ENCODE data around the gene TMEM106C. TPM values are rescaled to one million over a fixed set of nuclear protein-coding genes. Genes with fewer than 3 reads are reported as not detected.

Gene TMEM106C
- total and polyA plus RNA-seq, 2 of the 13 experiments (the other 11 are each of a cell fraction or from before 2014, with no cell fraction given) = 132 to 192 TPM

GRCh38 chr12:47949441-47950341 is 13.7 kb upstream of the TMEM106C start (continued):
- TF ChIP-seq ZNF777 (CRISPR knock-in tag; IDR thresholded peaks at IDR 0.05) (no peak), ZNF317 (CRISPR knock-in tag; IDR thresholded peaks at IDR 0.05) (no peak; the same call in 1 of the 2 replicates), ZNF3 (CRISPR knock-in tag; IDR thresholded peaks at IDR 0.05) (no peak), ZNF607 (CRISPR knock-in tag; IDR thresholded peaks at IDR 0.05; ENCODE audit: borderline replicate concordance) (peak; percentile 58; the same call in 1 of the 2 replicates), CERS6 (CRISPR knock-in tag; IDR thresholded peaks at IDR 0.05) (no peak), KDM5A (IDR thresholded peaks at IDR 0.05; ENCODE audit: borderline replicate concordance, low read length) (no peak), TEF (CRISPR knock-in tag; IDR thresholded peaks at IDR 0.05) (no peak), ZBTB1 (CRISPR knock-in tag; IDR thresholded peaks at IDR 0.05; ENCODE audit: borderline replicate concordance) (no peak), ZBTB8A (CRISPR knock-in tag; IDR thresholded peaks at IDR 0.05; ENCODE audit: borderline replicate concordance, low read depth) (0 out of 2 replicates have a peak, but pooled peaks have one; percentile 31), PHF20 (CRISPR knock-in tag; IDR thresholded peaks at IDR 0.05) (no peak), RXRA (CRISPR knock-in tag; IDR thresholded peaks at IDR 0.05) (peak; percentile 53), ZNF367 (CRISPR knock-in tag; IDR thresholded peaks at IDR 0.05; ENCODE audit: borderline replicate concordance) (no peak), MTA3 (CRISPR knock-in tag; IDR thresholded peaks at IDR 0.05) (no peak), NONO (IDR thresholded peaks at IDR 0.05) (no peak), NONO (CRISPR knock-in tag; conservative IDR thresholded peaks at IDR 0.05) (peak; percentile 58), ZNF264 (CRISPR knock-in tag; IDR thresholded peaks at IDR 0.05) (no peak), ARHGAP35 (CRISPR knock-in tag; IDR thresholded peaks at IDR 0.05; ENCODE audit: borderline replicate concordance) (0 out of 2 replicates have a peak, but pooled peaks have one; percentile 30), IKZF1 (IDR thresholded peaks at IDR 0.05) (no peak)
- TF ChIP-seq, protein P1, sequence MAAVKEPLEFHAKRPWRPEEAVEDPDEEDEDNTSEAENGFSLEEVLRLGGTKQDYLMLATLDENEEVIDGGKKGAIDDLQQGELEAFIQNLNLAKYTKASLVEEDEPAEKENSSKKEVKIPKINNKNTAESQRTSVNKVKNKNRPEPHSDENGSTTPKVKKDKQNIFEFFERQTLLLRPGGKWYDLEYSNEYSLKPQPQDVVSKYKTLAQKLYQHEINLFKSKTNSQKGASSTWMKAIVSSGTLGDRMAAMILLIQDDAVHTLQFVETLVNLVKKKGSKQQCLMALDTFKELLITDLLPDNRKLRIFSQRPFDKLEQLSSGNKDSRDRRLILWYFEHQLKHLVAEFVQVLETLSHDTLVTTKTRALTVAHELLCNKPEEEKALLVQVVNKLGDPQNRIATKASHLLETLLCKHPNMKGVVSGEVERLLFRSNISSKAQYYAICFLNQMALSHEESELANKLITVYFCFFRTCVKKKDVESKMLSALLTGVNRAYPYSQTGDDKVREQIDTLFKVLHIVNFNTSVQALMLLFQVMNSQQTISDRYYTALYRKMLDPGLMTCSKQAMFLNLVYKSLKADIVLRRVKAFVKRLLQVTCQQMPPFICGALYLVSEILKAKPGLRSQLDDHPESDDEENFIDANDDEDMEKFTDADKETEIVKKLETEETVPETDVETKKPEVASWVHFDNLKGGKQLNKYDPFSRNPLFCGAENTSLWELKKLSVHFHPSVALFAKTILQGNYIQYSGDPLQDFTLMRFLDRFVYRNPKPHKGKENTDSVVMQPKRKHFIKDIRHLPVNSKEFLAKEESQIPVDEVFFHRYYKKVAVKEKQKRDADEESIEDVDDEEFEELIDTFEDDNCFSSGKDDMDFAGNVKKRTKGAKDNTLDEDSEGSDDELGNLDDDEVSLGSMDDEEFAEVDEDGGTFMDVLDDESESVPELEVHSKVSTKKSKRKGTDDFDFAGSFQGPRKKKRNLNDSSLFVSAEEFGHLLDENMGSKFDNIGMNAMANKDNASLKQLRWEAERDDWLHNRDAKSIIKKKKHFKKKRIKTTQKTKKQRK (IDR thresholded peaks at IDR 0.05; ENCODE audit: low read length) = no peak
- TF ChIP-seq, protein P2, sequence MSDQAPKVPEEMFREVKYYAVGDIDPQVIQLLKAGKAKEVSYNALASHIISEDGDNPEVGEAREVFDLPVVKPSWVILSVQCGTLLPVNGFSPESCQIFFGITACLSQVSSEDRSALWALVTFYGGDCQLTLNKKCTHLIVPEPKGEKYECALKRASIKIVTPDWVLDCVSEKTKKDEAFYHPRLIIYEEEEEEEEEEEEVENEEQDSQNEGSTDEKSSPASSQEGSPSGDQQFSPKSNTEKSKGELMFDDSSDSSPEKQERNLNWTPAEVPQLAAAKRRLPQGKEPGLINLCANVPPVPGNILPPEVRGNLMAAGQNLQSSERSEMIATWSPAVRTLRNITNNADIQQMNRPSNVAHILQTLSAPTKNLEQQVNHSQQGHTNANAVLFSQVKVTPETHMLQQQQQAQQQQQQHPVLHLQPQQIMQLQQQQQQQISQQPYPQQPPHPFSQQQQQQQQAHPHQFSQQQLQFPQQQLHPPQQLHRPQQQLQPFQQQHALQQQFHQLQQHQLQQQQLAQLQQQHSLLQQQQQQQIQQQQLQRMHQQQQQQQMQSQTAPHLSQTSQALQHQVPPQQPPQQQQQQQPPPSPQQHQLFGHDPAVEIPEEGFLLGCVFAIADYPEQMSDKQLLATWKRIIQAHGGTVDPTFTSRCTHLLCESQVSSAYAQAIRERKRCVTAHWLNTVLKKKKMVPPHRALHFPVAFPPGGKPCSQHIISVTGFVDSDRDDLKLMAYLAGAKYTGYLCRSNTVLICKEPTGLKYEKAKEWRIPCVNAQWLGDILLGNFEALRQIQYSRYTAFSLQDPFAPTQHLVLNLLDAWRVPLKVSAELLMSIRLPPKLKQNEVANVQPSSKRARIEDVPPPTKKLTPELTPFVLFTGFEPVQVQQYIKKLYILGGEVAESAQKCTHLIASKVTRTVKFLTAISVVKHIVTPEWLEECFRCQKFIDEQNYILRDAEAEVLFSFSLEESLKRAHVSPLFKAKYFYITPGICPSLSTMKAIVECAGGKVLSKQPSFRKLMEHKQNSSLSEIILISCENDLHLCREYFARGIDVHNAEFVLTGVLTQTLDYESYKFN (CRISPR knock-in tag; conservative IDR thresholded peaks at IDR 0.05) = peak; percentile 91

Measured in HepG2 (cell line).